Esophagus muscularis mucosa (tissue), 4 donors: Measurements from ENCODE around the gene KCTD1. TPM values are rescaled to one million over a fixed set of nuclear protein-coding genes. Genes with fewer than 3 reads are reported as not detected.

Experiments
- DNase-seq: peaks from one replicate; pipeline ENCODE4 v3.0.0-alpha.2; 2017; ENCODE audit errors: extremely low spot score
- H3K27ac ChIP-seq, 4 donors: fragments of 200-600 bp; sonication (generic); replicated peaks in 1 of 4; 1 replicate in 3 of 4; 2 replicates in 1 of 4; pipeline ENCODE4 v1.5.1; 2016 to 2019; ENCODE audit warnings: mild to moderate bottlenecking in 1 of 4
- H3K27me3 ChIP-seq, 4 donors: fragments of 200-600 bp; sonication (generic); one replicate each; pipeline versions ENCODE4 v1.5.1 to v1.6.0; 2016 to 2019
- H3K36me3 ChIP-seq, 4 donors: fragments of 200-600 bp; sonication (generic); one replicate each; pipeline ENCODE4 v1.5.1; 2016 to 2019
- H3K4me1 ChIP-seq, 4 donors: fragments of 200-600 bp; sonication (generic); one replicate each; pipeline ENCODE4 v1.5.1; 2016 to 2019
- H3K4me3 ChIP-seq, 4 donors: fragments of 200-600 bp; sonication (generic); 1 replicate in 2 of 4; 2 replicates in 2 of 4; pipeline ENCODE4 v1.5.1; 2016 to 2019; ENCODE audit warnings: mild to moderate bottlenecking in 4 of 4, moderate library complexity in 1 of 4
- H3K9me3 ChIP-seq, 4 donors: fragments of 200-600 bp; sonication (generic); 1 replicate in 3 of 4; 2 replicates in 1 of 4; pipeline ENCODE4 v1.5.1; 2016 to 2019
- EP300 ChIP-seq: sonication (generic); formaldehyde crosslinking; IDR thresholded peaks from one replicate; pipeline ENCODE4 v1.6.1; 2017; ENCODE audit warnings: antibody characterized with exemption
- POLR2A ChIP-seq: fragments of 450-650 bp; IDR thresholded peaks from one replicate; pipeline ENCODE4 v1.6.1; 2017; ENCODE audit warnings: antibody characterized with exemption, moderate library complexity, mild to moderate bottlenecking, low read depth
- POLR2AphosphoS5 ChIP-seq, 2 donors: sonication (generic); formaldehyde crosslinking; IDR thresholded peaks; one replicate each; pipeline ENCODE4 v1.6.1; 2017; ENCODE audit warnings: antibody characterized with exemption in 2 of 2
- WGBS: methylation state at CpG from one replicate; pipeline ENCODE4 v1.1.5; 2018; 5-methylcytosine and 5-hydroxymethylcytosine counted together
- intact Hi-C: fragments of 100-400 bp; cut with DNase I; formaldehyde crosslinking; loops from one replicate; pipeline ENCODE4 v1.15.1; 2023
- total RNA-seq, 4 donors: library from RNA; depleted of rRNA; stranded (reverse); fragments of >200 nt; gene quantifications; one replicate each; pipeline versions ENCODE4 v1.1.0 to v1.2.1, GENCODE V29; 2016
- TF ChIP-seq, protein P1 (sequence below), 3 experiments: fragments of 200-600 bp in 2 of 3; fragments of 450-650 bp in 1 of 3; sonication (generic) in 2 of 3; IDR thresholded peaks; one replicate each; pipeline ENCODE4 v1.5.1; 2017 to 2019; ENCODE audit warnings: antibody characterized with exemption in 3 of 3, mild to moderate bottlenecking in 2 of 3, moderate library complexity in 1 of 3

Gene KCTD1
- total RNA-seq, 4 donors from 2014 or later, result 7.1 to 17.6 (median 12.7) TPM

GRCh38 chr18:26482569-26482968 is 65.8 kb downstream of the KCTD1 start:
- 64% methylated on average over 5 of the region's 5 CpGs for WGBS
- Histone ChIP-seq H3K27ac (no peak overlapping the region), H3K27me3 (no peaks in the 10 kb centered on the region), H3K4me3 (no peak overlapping the region), H3K9me3 (no peaks in the 10 kb centered on the region), H3K36me3 (no peaks in the 10 kb centered on the region), H3K4me1 (no peaks in the 10 kb centered on the region)
- intact Hi-C loops, result no loop called here
- no peak for TF ChIP-seq POLR2A
- no peak for TF ChIP-seq EP300
- no peak for TF ChIP-seq POLR2AphosphoS5 (IDR thresholded peaks at IDR 0.05)
- TF ChIP-seq, protein P1, sequence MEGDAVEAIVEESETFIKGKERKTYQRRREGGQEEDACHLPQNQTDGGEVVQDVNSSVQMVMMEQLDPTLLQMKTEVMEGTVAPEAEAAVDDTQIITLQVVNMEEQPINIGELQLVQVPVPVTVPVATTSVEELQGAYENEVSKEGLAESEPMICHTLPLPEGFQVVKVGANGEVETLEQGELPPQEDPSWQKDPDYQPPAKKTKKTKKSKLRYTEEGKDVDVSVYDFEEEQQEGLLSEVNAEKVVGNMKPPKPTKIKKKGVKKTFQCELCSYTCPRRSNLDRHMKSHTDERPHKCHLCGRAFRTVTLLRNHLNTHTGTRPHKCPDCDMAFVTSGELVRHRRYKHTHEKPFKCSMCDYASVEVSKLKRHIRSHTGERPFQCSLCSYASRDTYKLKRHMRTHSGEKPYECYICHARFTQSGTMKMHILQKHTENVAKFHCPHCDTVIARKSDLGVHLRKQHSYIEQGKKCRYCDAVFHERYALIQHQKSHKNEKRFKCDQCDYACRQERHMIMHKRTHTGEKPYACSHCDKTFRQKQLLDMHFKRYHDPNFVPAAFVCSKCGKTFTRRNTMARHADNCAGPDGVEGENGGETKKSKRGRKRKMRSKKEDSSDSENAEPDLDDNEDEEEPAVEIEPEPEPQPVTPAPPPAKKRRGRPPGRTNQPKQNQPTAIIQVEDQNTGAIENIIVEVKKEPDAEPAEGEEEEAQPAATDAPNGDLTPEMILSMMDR (IDR thresholded peaks at IDR 0.05), result no peak
- DNase-seq, result no peak

- Histone ChIP-seq H3K36me3 (peaks cover 0 to 1% (median 0%) of the 10 kb centered on the region in 4 donors), H3K27me3 (no peaks in the 10 kb centered on the region), H3K4me3 (no peak overlapping the region), H3K4me1 (no peaks in the 10 kb centered on the region), H3K27ac (no peak overlapping the region), H3K9me3 (no peaks in the 10 kb centered on the region)
- intact Hi-C loops, result no loop called here
- no peak for DNase-seq
- no peak for TF ChIP-seq POLR2A
- TF ChIP-seq, protein P1 (IDR thresholded peaks at IDR 0.05), result no peak
- TF ChIP-seq EP300, result no peak
- no peak for TF ChIP-seq POLR2AphosphoS5 (IDR thresholded peaks at IDR 0.05)
- WGBS, result 86% methylated on average over 8 of the region's 8 CpGs
Measured at GRCh38 chr18:26480897-26481795, 67.2 kb downstream of the KCTD1 start.

- Histone ChIP-seq H3K36me3 (peaks cover 0 to 11% (median 5%) of the 10 kb centered on the region in 4 donors), H3K4me3 (no peak overlapping the region), H3K4me1 (no peaks in the 10 kb centered on the region), H3K9me3 (no peaks in the 10 kb centered on the region), H3K27me3 (no peaks in the 10 kb centered on the region), H3K27ac (no peak overlapping the region)
- no peak for DNase-seq
- WGBS, result 77% methylated on average over 6 of the region's 6 CpGs
- intact Hi-C loops, result no loop called here
- no peak for TF ChIP-seq EP300
- TF ChIP-seq, protein P1 (IDR thresholded peaks at IDR 0.05), result no peak
- TF ChIP-seq POLR2A, result no peak
- TF ChIP-seq POLR2AphosphoS5 (IDR thresholded peaks at IDR 0.05), result no peak
Measured at GRCh38 chr18:26479681-26480079, 68.7 kb downstream of the KCTD1 start.

DNA sequence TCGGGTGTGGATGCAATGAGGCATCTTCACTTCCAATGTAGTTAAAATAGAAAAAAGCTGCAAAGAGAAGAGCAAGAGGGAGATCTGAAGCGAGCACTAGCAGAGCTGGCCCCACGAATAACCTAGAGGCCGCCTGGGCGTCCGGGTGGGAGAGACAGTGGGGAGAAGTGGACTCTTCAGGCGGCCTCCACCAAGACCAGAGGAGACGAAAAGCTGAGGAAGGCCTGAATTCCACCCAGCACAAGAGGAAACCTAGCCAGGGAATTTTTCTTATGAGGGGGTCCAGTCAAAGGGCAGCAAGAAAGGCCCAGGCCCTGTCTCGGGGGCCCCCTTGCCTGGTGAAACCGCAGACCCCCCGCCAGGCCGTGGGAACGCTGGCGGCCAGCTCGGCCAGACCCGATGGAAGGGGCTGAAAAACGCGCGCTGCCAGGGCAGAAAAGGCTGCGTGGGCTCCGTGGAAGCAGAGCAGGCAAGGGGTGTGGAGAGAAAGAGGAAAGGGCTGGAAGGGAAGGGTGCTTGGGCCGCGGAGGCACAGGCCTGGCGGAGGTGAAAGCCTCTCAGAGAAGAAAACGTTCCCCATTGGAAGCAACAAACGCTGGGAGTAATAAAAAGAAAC is 69.2 kb downstream of the KCTD1 start:
- H3K27me3 ChIP-seq, result no peaks in the 10 kb centered on the region
- no peak overlapping the region for H3K27ac ChIP-seq
- intact Hi-C loops, result no loop called here
- TF ChIP-seq, protein P1 (IDR thresholded peaks at IDR 0.05), result no peak
- TF ChIP-seq POLR2A (no peak), POLR2AphosphoS5 (IDR thresholded peaks at IDR 0.05) (no peak), EP300 (no peak)
- no peak overlapping the region for H3K4me3 ChIP-seq
- 86% methylated on average over 26 of the region's 26 CpGs for WGBS
- no peak for DNase-seq
- H3K36me3 ChIP-seq, result peaks cover 0 to 11% (median 5%) of the 10 kb centered on the region in 4 donors
- H3K9me3 ChIP-seq, result no peaks in the 10 kb centered on the region
- H3K4me1 ChIP-seq, result no peaks in the 10 kb centered on the region
